Endothelial cell of umbilical vein (primary cell): ENCODE data around the gene COL18A1. TPM values are rescaled to one million over a fixed set of nuclear protein-coding genes. Genes with fewer than 3 reads are reported as not detected.

Experiments used
- BruUV-seq: library from RNA; stranded (reverse); fragments of 400-500 nt; replicated peaks from 2 replicates; lab custom pipeline; 2021; lab: Mats Ljungman, UMichigan
- CTCF ChIA-PET: fragments of 300-600, 350-600 bp; sonication (Branson Sonifier 250); formaldehyde crosslinking; loops from one replicate; lab custom pipeline; 2021; ENCODE audit warnings: antibody characterized with exemption, inconsistent platforms; lab: Charles Lee
- POLR2A ChIA-PET: fragments of 300-600, 350-600 bp; sonication (Branson Sonifier 250); formaldehyde crosslinking; loops from one replicate; lab custom pipeline; 2021; ENCODE audit warnings: antibody characterized with exemption, inconsistent platforms; lab: Charles Lee
- DNase-seq: peaks from one replicate; pipeline ENCODE4 v3.0.0-alpha.2; 2011; ENCODE audit warnings: low read depth, low spot score
- FAIRE-seq: peaks from 2 replicates; lab custom pipeline; 2011; peaks lifted over from hg19 to GRCh38; lab: Jason Lieb, UNC
- H2AFZ ChIP-seq: 2 replicates; pipeline ENCODE4 v1.6.0; 2012; ENCODE audit warnings: low read depth, low read length, control low read depth, inconsistent platforms
- H3K27ac ChIP-seq: 2 replicates; pipeline ENCODE4 v1.5.1; 2011; ENCODE audit warnings: low read depth, mild to moderate bottlenecking, control low read depth, low read length, moderate library complexity; ENCODE audit not compliant: insufficient read depth
- H3K27me3 ChIP-seq, 2 experiments: 2 replicates each; pipeline versions ENCODE4 v1.6.0 to v1.6.1; 2011; ENCODE audit warnings: low read length in 2 of 2, mixed read lengths in 1 of 2; ENCODE audit not compliant: control insufficient read depth in 2 of 2, insufficient read depth in 2 of 2
- H3K36me3 ChIP-seq, 2 experiments: 2 replicates in 1 of 2; 3 replicates in 1 of 2; pipeline ENCODE4 v1.5.1; 2011; ENCODE audit warnings: low read length in 2 of 2, mild to moderate bottlenecking in 1 of 2, moderate library complexity in 1 of 2; ENCODE audit not compliant: control insufficient read depth in 2 of 2, insufficient read depth in 2 of 2; ENCODE audit errors: extremely low read depth in 1 of 2
- H3K4me1 ChIP-seq: 3 replicates; pipeline ENCODE4 v1.5.1; 2011; ENCODE audit warnings: mild to moderate bottlenecking, low read length; ENCODE audit not compliant: control insufficient read depth, insufficient read depth; ENCODE audit errors: extremely low read depth
- H3K4me2 ChIP-seq: 2 replicates; pipeline ENCODE4 v1.6.1; 2011; ENCODE audit warnings: low read length, control low read depth, mixed read lengths; ENCODE audit not compliant: insufficient read depth
- H3K4me3 ChIP-seq, 3 experiments: fragments of 200-600 bp in 1 of 3; sonication (generic), shearing (Covaris generic) in 1 of 3; replicated peaks in 1 of 3; 2 replicates each; pipeline ENCODE4 v1.5.1; 2011 to 2016; ENCODE audit warnings: control low read depth in 3 of 3, low read length in 3 of 3, mild to moderate bottlenecking in 2 of 3, inconsistent platforms in 1 of 3, low read depth in 1 of 3, moderate library complexity in 1 of 3; ENCODE audit not compliant: insufficient read depth in 1 of 3
- H3K79me2 ChIP-seq: 2 replicates; pipeline ENCODE4 v1.6.0; 2012; ENCODE audit warnings: low read length, inconsistent platforms; ENCODE audit not compliant: control insufficient read depth, insufficient read depth
- H3K9ac ChIP-seq: replicated peaks from 2 replicates; pipeline ENCODE3; 2011; ENCODE audit warnings: low read length, control low read depth; ENCODE audit not compliant: insufficient read depth; ENCODE audit errors: extremely low read depth
- H3K9me1 ChIP-seq: replicated peaks from 3 replicates; pipeline ENCODE4 v1.6.0; 2011; ENCODE audit warnings: mild to moderate bottlenecking, low read length; ENCODE audit not compliant: control insufficient read depth, insufficient read depth; ENCODE audit errors: extremely low read depth
- H3K9me3 ChIP-seq: replicated peaks from 2 replicates; pipeline ENCODE4 v1.5.1; 2012; ENCODE audit warnings: low read length, inconsistent platforms; ENCODE audit not compliant: control insufficient read depth, insufficient read depth
- H4K20me1 ChIP-seq: replicated peaks from 2 replicates; pipeline ENCODE3; 2011; ENCODE audit warnings: mild to moderate bottlenecking, low read length; ENCODE audit not compliant: control insufficient read depth, insufficient read depth; ENCODE audit errors: extremely low read depth
- EZH2 ChIP-seq: IDR thresholded peaks from 2 replicates; pipeline ENCODE4 v1.6.1; 2012; ENCODE audit warnings: borderline replicate concordance, low read depth, mild to moderate bottlenecking, moderate library complexity, low read length, inconsistent platforms; ENCODE audit not compliant: severe bottlenecking
- FOS ChIP-seq: IDR thresholded peaks from 2 replicates; pipeline ENCODE4 v1.6.1; 2011; ENCODE audit warnings: mild to moderate bottlenecking, low read length, moderate library complexity, borderline replicate concordance; ENCODE audit not compliant: insufficient read depth
- GATA2 ChIP-seq: IDR thresholded peaks from 2 replicates; pipeline ENCODE4 v1.7.0; 2011; ENCODE audit warnings: low read depth, mild to moderate bottlenecking, moderate library complexity, mixed read lengths, low read length; ENCODE audit not compliant: insufficient read length, insufficient read depth
- JUN ChIP-seq: IDR thresholded peaks from 2 replicates; pipeline ENCODE4 v1.6.1; 2011; ENCODE audit warnings: borderline replicate concordance, low read depth; ENCODE audit not compliant: insufficient read length, insufficient read depth
- MYC ChIP-seq: IDR thresholded peaks from one replicate; pipeline ENCODE4 v1.6.1; 2011; ENCODE audit warnings: mild to moderate bottlenecking, low read depth, low read length
- POLR2A ChIP-seq: IDR thresholded peaks from 2 replicates; pipeline ENCODE4 v1.6.1; 2012; ENCODE audit warnings: low read depth, mild to moderate bottlenecking, control low read depth, low read length
- POLR2AphosphoS5 ChIP-seq: IDR thresholded peaks from 2 replicates; pipeline ENCODE4 v1.6.1; 2012; ENCODE audit warnings: low read depth, mild to moderate bottlenecking, control low read depth, low read length, moderate library complexity; ENCODE audit not compliant: insufficient read depth
- dilution Hi-C: fragments of 300-500 bp; cut with MboI; formaldehyde crosslinking; loops from one replicate; pipeline ENCODE4 v1.15.0; 2019; ENCODE audit warnings: low sequenced_read_pairs; ENCODE audit not compliant: extremely low pct_ligation_motif_present
- intact Hi-C: fragments of 100-400 bp; cut with micrococcal nuclease; formaldehyde crosslinking; loops from one replicate; pipeline ENCODE4 v1.10.0; 2022
- polyA plus RNA-seq, 4 experiments: library from polyadenylated mRNA; depleted of rRNA in 3 of 4; stranded (reverse) in 3 of 4; unstranded in 1 of 4; fragments of >200 nt; gene quantifications; 2 replicates each; pipeline versions ENCODE4 v1.2.1 to v1.2.3, GENCODE V29; 2011 to 2012; ENCODE audit warnings: missing spikeins in 1 of 4
- total RNA-seq: library from RNA; stranded (reverse); gene quantifications from 2 replicates; pipeline ENCODE4 v1.2.3, GENCODE V29; 2021
- TF ChIP-seq, protein P1 (sequence below): IDR thresholded peaks from 2 replicates; pipeline ENCODE4 v1.6.1; 2011; ENCODE audit not compliant: insufficient read depth, insufficient read length
- TF ChIP-seq, protein P2 (sequence below), 2 donors: IDR thresholded peaks; 1 replicate in 1 of 2; 2 replicates in 1 of 2; pipeline ENCODE4 v1.5.1; 2011; ENCODE audit warnings: low read length in 2 of 2, mild to moderate bottlenecking in 2 of 2, moderate library complexity in 2 of 2, control low read depth in 1 of 2, inconsistent platforms in 1 of 2, low read depth in 1 of 2; ENCODE audit not compliant: insufficient read depth in 1 of 2; ENCODE audit errors: extremely low read depth in 1 of 2

COL18A1 gene
- total and polyA plus RNA-seq, 2 donors (not counting 3 experiments of a cell fraction or from before 2014, with no cell fraction given), result 198 to 252 TPM

DNA sequence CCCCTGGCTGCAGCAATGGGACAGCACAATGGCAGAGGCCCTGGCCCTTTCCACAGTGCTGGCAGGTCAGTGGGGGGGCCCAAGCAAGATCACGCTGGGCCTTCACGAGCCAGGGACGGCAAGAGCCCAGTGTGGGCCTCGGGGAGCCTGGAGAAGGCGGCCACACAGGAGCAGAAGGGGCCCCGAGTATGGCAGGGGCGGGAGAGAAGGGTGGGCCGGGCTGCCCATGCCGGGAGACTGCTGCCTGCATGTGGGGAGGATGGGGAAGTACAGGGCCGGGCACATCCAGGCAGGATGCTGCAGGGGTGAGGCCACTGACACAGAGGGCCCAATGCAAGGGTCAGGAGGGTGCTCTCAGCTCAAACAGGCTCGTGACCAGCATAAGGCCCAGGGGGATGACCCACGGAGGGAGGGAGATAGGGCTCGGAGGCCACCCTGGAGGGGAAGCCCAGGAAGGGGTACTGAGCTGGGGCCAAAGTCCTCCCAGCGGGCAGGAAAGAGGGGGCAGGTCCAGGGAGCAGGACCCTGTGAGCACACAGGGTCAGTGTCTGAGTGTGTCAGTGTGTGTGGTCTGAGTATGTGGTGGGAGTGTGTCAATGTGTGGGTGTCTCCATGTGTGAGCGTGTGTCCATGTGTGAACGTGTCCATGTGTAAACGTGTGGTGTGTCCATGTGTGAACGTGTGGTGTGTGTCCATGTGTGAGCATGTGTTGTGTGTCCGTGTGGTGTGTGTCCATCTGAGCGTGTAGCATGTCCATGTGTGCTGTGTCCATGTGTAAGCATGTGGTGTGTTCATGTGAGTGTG, 124.2 kb downstream of the COL18A1 start:
- TF ChIP-seq, protein P1, sequence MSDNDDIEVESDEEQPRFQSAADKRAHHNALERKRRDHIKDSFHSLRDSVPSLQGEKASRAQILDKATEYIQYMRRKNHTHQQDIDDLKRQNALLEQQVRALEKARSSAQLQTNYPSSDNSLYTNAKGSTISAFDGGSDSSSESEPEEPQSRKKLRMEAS, result no peak
- no peak for TF ChIP-seq JUN
- TF ChIP-seq FOS, result no peak
- Histone ChIP-seq H3K9ac (no peak overlapping the region), H3K4me2 (no peak overlapping the region), H3K27ac (no peak overlapping the region), H3K79me2 (peaks cover 14% of the 10 kb centered on the region), H3K27me3 (no peaks in the 10 kb centered on the region), H3K9me1 (no peaks in the 10 kb centered on the region), H3K4me3 (no peak overlapping the region), H2AFZ (no peak overlapping the region), H3K4me1 (peaks cover 15% of the 10 kb centered on the region), H3K36me3 (peaks cover 2 to 15% of the 10 kb centered on the region in 2 experiments), H4K20me1 (no peaks in the 10 kb centered on the region), H3K9me3 (no peaks in the 10 kb centered on the region)
- FAIRE-seq (no peak), DNase-seq (no peak)
- dilution Hi-C loops (no loop called here), intact Hi-C loops (no loop called here)
- ChIA-PET POLR2A (no interaction called here), CTCF (no interaction called here)
- BruUV-seq, result no TSS peak

DNA sequence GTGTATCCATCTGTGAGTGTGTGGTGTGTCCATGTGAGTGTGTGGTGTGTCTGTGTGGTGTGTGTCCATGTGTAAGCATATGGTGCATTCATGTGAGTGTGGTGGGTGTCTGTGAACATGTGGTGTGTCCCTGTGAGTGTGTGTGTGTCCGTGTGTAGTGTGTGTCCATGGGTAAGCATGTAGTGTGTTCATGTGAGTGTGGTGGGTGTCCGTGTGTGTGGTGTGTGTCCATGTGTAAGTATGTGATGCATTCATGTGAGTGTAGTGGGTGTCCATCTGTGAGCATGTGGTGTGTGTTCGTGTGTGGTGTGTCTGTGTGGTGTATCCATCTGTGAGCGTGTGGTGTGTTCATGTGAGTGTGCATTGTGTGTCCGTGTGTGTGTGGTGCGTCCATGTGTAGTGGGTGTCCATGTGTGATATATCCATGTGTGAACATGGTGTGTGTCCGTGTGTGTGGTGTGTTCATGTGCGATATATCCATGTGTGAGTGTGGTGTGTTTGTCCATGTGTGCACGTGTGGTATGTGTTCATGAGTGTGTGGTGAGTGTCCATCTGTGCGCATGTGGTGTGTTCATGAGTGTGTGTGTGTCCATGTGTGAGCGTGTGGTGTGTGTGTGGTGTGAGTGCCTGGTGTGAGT, 124.9 kb downstream of the COL18A1 start:
- ChIA-PET CTCF (no interaction called here), POLR2A (no interaction called here)
- no peaks in the 10 kb centered on the region for H3K27me3 ChIP-seq
- H3K36me3 ChIP-seq, result peaks cover 2 to 15% of the 10 kb centered on the region in 2 experiments
- no peak overlapping the region for H2AFZ ChIP-seq
- H3K4me1 ChIP-seq, result peaks cover 22% of the 10 kb centered on the region
- H3K27ac ChIP-seq, result no peak overlapping the region
- H3K4me3 ChIP-seq, result no peak overlapping the region
- BruUV-seq, result TSS peak; percentile 9
- no peaks in the 10 kb centered on the region for H3K9me3 ChIP-seq
- H3K79me2 ChIP-seq, result peaks cover 14% of the 10 kb centered on the region
- no peak for TF ChIP-seq POLR2AphosphoS5
- TF ChIP-seq MYC, result no peak
- TF ChIP-seq EZH2, result no peak
- TF ChIP-seq JUN, result no peak
- TF ChIP-seq, protein P2, sequence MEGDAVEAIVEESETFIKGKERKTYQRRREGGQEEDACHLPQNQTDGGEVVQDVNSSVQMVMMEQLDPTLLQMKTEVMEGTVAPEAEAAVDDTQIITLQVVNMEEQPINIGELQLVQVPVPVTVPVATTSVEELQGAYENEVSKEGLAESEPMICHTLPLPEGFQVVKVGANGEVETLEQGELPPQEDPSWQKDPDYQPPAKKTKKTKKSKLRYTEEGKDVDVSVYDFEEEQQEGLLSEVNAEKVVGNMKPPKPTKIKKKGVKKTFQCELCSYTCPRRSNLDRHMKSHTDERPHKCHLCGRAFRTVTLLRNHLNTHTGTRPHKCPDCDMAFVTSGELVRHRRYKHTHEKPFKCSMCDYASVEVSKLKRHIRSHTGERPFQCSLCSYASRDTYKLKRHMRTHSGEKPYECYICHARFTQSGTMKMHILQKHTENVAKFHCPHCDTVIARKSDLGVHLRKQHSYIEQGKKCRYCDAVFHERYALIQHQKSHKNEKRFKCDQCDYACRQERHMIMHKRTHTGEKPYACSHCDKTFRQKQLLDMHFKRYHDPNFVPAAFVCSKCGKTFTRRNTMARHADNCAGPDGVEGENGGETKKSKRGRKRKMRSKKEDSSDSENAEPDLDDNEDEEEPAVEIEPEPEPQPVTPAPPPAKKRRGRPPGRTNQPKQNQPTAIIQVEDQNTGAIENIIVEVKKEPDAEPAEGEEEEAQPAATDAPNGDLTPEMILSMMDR (IDR thresholded peaks at IDR 0.05; ENCODE audit: extremely low read depth in 1 of 2, insufficient read depth in 1 of 2, low read depth in 1 of 2, low read length in 2 of 2), result no peak
- no peak for TF ChIP-seq GATA2
- no peak for TF ChIP-seq FOS
- TF ChIP-seq POLR2A, result no peak
- TF ChIP-seq, protein P1, result no peak
- FAIRE-seq (no peak), DNase-seq (no peak)
- no peaks in the 10 kb centered on the region for H4K20me1 ChIP-seq
- H3K9ac ChIP-seq, result no peak overlapping the region
- dilution Hi-C loops, result no loop called here
- intact Hi-C loops, result loop anchor here (10.0 kb wide), 1 partner anchor 55 kb away; no protein-coding TSS in a partner anchor
- H3K9me1 ChIP-seq, result no peaks in the 10 kb centered on the region
- no peak overlapping the region for H3K4me2 ChIP-seq
